Erythroblast (primary cell): ENCODE data around the gene PPP1R1C.

Experiments
- GATA1 ChIP-seq: IDR thresholded peaks from 2 replicates; pipeline ENCODE4 v1.6.1; 2011; ENCODE audit warnings: low read depth, mild to moderate bottlenecking, control low read depth, low read length, moderate library complexity
- POLR2A ChIP-seq: IDR thresholded peaks from 2 replicates; pipeline ENCODE4 v1.6.1; 2011; ENCODE audit warnings: mild to moderate bottlenecking, low read length

- no peak for TF ChIP-seq POLR2A
- no peak for TF ChIP-seq GATA1
Observed at GRCh38 chr2:182055993-182056392, 70.3 kb downstream of the PPP1R1C start.
